ENCODE data around the gene MIP.
"Not testable (repeated sequence)": the region's sequence is repeated elsewhere in the genome, so short reads cannot be mapped to it uniquely, and the experiment has no call there.

MIP gene

GRCh38 chr12:56401612-56402011, 52.8 kb downstream of the MIP start:
- FAIRE-seq = not testable (repeated sequence)

- FAIRE-seq = not testable (repeated sequence)
Measured at GRCh38 chr12:56401125-56401524, 53.3 kb downstream of the MIP start.

Measured in G401.6 (cell line).